Nephron progenitor cell (in vitro differentiated cells): ENCODE data around the gene MIAT.

ENCODE experiments used
- DNase-seq: peaks from one replicate; pipeline ENCODE4 v3.0.0; 2021
- H3K27ac Mint-ChIP-seq: 2 replicates; pipeline ENCODE4 v1.8.0; 2021; ENCODE audit warnings: mild to moderate bottlenecking, moderate library complexity, mixed read lengths
- H3K27me3 Mint-ChIP-seq: 2 replicates; pipeline ENCODE4 v1.8.0; 2021; ENCODE audit warnings: mild to moderate bottlenecking, low read depth, mixed read lengths; ENCODE audit not compliant: poor library complexity
- H3K36me3 Mint-ChIP-seq: 2 replicates; pipeline ENCODE4 v1.8.0; 2021; ENCODE audit warnings: low read depth, mixed read lengths
- H3K4me1 Mint-ChIP-seq: 2 replicates; pipeline ENCODE4 v1.8.0; 2021; ENCODE audit warnings: mixed read lengths
- H3K4me3 Mint-ChIP-seq: 2 replicates; pipeline ENCODE4 v1.8.0; 2021; ENCODE audit warnings: mild to moderate bottlenecking, moderate library complexity, mixed read lengths
- H3K9me3 Mint-ChIP-seq: 2 replicates; pipeline ENCODE4 v1.8.0; 2021; ENCODE audit warnings: mild to moderate bottlenecking, moderate library complexity, mixed read lengths
- TF ChIP-seq, protein P1 (sequence below): fragments of 200-600 bp; sonication (generic); IDR thresholded peaks from 2 replicates; pipeline ENCODE4 v1.5.0; 2021; ENCODE audit warnings: antibody characterized with exemption

MIAT gene

DNA sequence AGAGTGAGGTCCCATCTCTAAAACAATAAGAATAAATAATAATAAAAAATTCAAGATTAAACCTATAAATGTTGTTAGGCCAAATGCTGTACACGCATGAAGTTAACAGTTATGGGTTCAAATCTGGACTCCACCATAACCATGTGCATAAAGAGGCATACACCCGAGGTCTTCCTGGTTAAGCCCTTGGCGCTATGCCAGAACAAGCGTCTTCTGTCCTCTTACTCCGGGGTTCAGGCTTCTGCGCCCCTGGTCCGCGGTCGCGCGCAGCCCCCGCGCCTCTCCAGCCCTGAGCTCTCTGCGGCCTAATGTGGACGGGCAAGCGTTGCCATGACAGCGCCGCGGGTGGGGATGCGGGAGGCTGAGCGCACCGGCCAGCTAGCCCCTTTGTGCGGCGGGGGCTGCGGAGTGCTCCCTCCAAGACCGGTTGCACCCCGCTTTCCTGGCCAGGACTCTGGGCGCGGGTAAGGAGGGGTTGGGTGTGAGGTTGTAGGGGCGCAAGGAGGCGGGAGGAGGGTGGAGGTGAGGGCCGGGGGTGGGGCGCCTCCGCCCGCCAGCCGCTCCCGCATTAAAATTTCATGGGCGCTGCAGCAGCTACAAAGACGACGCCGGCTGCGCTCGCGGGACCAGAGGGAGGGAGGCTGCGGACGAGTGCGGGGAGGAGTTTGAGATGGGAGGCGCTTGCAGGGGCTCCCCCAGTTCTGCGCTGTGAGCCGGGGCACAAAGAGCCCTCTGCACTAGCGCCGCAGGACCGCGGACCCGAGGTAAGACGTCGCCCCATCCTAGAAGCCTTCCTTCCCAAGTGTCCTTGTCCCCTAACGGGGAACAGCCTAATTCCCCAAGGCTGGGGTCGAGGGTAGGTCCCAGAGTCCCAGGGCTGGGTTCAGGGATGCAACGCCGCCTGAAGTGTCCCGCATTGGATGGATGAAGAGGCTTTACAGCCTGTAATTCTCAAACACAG is at the start of gene MIAT:
Gene MIAT (plus strand): TSS at position 698 of the 961 bp plus-strand sequence.
- peaks cover 22% of the 10 kb centered on the region for H3K4me1 Mint-ChIP-seq

DNA sequence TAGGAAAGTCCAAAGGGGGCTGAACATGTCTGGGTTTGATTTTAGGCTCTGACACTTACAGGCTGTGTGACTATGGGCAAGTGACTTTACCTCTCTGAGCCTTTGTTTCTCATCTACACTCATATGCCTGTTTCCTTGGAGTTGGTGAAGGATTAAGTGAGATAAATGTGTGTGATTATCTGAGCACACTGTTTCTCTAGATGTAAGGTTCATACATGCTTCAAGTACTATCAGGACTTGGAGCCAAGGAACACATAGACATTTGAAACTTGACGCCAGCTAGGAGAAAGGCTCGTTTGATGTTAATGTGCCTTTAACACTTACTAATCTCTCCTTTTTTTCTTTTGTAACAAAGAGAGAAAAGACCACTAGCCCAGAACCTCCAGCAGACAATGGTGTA is 49.3 kb upstream of the MIAT start:
- TF ChIP-seq, protein P1, sequence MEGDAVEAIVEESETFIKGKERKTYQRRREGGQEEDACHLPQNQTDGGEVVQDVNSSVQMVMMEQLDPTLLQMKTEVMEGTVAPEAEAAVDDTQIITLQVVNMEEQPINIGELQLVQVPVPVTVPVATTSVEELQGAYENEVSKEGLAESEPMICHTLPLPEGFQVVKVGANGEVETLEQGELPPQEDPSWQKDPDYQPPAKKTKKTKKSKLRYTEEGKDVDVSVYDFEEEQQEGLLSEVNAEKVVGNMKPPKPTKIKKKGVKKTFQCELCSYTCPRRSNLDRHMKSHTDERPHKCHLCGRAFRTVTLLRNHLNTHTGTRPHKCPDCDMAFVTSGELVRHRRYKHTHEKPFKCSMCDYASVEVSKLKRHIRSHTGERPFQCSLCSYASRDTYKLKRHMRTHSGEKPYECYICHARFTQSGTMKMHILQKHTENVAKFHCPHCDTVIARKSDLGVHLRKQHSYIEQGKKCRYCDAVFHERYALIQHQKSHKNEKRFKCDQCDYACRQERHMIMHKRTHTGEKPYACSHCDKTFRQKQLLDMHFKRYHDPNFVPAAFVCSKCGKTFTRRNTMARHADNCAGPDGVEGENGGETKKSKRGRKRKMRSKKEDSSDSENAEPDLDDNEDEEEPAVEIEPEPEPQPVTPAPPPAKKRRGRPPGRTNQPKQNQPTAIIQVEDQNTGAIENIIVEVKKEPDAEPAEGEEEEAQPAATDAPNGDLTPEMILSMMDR: no peak
- H3K4me3 Mint-ChIP-seq: no peak overlapping the region
- DNase-seq: no peak
- no peaks in the 10 kb centered on the region for H3K36me3 Mint-ChIP-seq
- H3K9me3 Mint-ChIP-seq: no peaks in the 10 kb centered on the region
- no peak overlapping the region for H3K27ac Mint-ChIP-seq
- peaks cover 20% of the 10 kb centered on the region for H3K27me3 Mint-ChIP-seq
- H3K4me1 Mint-ChIP-seq: no peaks in the 10 kb centered on the region

More for the DNA sequence above, at the start of gene MIAT:
- Mint-ChIP-seq H3K27ac (no peak within 1 kb of the TSS), H3K27me3 (peaks cover 72% of the 10 kb centered on the region), H3K36me3 (no peaks in the 10 kb centered on the region), H3K4me3 (peak within 1 kb of the TSS; percentile 78), H3K9me3 (no peaks in the 10 kb centered on the region)
- DNase-seq: peak; percentile 73
- TF ChIP-seq, protein P1: no peak

DNA sequence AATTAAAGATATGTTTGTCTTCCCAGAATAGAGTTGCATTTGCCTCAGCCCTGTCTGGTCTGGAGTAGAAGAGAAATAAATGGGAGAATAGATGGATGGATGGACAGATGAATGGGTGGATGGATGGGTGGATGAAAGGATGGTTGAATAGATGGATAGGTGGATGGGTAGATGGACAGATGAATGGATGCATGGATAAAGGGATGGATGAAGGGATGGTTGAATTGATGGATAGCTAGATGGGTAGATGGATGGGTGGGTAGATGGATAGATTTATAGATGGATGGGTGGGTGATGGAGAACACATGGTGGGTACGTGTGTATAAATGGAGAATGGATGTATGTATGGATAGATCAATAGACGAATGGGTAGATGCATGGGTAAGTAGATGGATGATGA is 48.1 kb upstream of the MIAT start:
- TF ChIP-seq, protein P1: no peak
- no peak for DNase-seq
- no peaks in the 10 kb centered on the region for H3K36me3 Mint-ChIP-seq
- H3K4me3 Mint-ChIP-seq: no peak overlapping the region
- no peak overlapping the region for H3K27ac Mint-ChIP-seq
- peaks cover 32% of the 10 kb centered on the region for H3K27me3 Mint-ChIP-seq
- H3K9me3 Mint-ChIP-seq: no peaks in the 10 kb centered on the region
- H3K4me1 Mint-ChIP-seq: peaks cover 5% of the 10 kb centered on the region

DNA sequence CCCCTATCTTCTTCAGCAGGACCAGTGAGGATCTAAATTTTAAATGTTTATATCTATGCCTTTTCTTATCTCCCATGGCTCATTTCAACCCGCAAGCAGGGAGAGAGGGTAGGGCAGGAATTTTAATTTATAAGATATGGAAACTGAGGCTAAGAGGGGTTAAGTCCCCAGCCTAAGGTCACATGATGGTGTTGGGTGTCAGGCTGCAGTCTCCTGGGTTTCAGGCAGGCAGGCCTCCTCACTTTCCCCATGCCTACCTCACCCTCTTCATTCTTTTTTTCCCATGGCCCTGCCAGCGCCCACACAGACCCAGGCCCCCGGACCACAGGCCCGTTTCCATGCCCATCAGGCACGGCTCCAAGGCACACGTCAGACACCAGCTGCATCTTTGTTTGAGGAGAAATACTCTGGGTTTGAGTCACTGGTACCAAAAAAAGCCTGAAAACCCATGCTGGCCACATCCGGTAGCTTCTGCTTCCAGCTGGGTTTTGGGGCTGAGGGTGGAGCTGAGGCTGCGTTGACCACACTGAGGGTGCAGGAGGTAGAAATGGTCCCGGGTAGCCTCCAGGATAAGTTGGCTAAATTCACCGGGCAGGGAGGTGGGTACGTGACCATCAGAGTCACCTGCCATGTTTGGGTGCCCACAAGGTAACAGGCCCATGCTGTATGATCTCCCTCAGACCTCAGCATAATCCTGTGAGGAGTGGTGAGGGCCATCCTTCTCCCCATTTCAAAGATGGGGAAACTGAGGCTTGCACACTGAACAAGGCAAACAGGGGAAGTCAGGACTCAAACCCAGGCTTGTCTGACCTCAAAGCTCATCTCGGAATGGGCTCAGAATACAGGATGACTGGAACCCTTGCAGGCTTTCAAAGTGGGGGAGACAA is 47.1 kb upstream of the MIAT start:
- Mint-ChIP-seq H3K36me3 (no peaks in the 10 kb centered on the region), H3K9me3 (no peaks in the 10 kb centered on the region), H3K27ac (peak overlapping the region; percentile 26), H3K4me3 (no peak overlapping the region), H3K4me1 (peaks cover 9% of the 10 kb centered on the region), H3K27me3 (peaks cover 29% of the 10 kb centered on the region)
- TF ChIP-seq, protein P1: no peak
- no peak for DNase-seq

DNA sequence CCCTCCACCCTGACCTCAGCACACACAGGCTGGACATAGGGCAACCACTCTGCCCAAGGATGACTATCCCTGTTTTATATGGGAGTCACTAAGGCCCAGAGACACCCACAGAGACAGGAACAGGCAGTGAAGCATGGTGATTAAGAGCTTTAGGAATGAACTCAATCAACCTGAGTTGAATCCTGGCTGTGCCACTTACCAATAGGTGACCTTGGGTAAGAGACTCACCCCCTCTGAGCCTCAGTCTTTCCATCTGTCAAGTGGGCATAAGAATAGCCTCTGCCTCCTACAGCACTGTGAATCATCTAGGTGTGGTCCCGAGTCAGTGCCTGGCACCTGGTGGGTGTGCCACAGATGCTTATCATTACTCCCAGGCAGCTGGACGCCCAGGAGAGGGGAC is 46.4 kb upstream of the MIAT start:
- Mint-ChIP-seq H3K4me1 (peaks cover 13% of the 10 kb centered on the region), H3K4me3 (no peak overlapping the region), H3K27ac (no peak overlapping the region), H3K9me3 (no peaks in the 10 kb centered on the region), H3K36me3 (no peaks in the 10 kb centered on the region), H3K27me3 (peaks cover 29% of the 10 kb centered on the region)
- TF ChIP-seq, protein P1: no peak
- no peak for DNase-seq
